ENCODE data around the gene UBE2E1.

GRCh38 chr3:23805210-23805632 lies 534 bp upstream of the UBE2E1 start:
- TF ChIP-seq CTCF (IDR thresholded peaks at IDR 0.05) (no peak), POLR2A (IDR thresholded peaks at IDR 0.05; ENCODE audit: low read depth) (no peak), EP300 (IDR thresholded peaks at IDR 0.05) (no peak)
